BE2C (cell line): Measurements from ENCODE around the gene CYP2A7.
"Not testable (repeated sequence)": the region's sequence is repeated elsewhere in the genome, so short reads cannot be mapped to it uniquely, and the experiment has no call there.

ENCODE experiments used
- DNase-seq: peaks from one replicate; pipeline ENCODE4 v3.0.0-alpha.2; 2020
- H3K27me3 ChIP-seq: fragments of 250-450 bp; sonication (Bioruptor Pico); 2 replicates; pipeline ENCODE4 v1.5.1; 2020; ENCODE audit warnings: mild to moderate bottlenecking
- H3K36me3 ChIP-seq: fragments of 250-450 bp; sonication (Bioruptor Pico); 2 replicates; pipeline ENCODE4 v1.5.1; 2020; ENCODE audit warnings: mild to moderate bottlenecking
- H3K4me1 ChIP-seq: fragments of 250-450 bp; sonication (Bioruptor Pico); 2 replicates; pipeline ENCODE4 v1.5.1; 2020
- H3K4me3 ChIP-seq: 2 replicates; pipeline ENCODE4 v1.5.1; 2011; ENCODE audit warnings: low read depth, low read length
- H3K9me3 ChIP-seq: fragments of 250-450 bp; sonication (Bioruptor Pico); 2 replicates; pipeline ENCODE4 v1.5.1; 2020
- TF ChIP-seq, protein P1 (sequence below): IDR thresholded peaks from 2 replicates; pipeline ENCODE4 v1.5.1; 2012; ENCODE audit warnings: mild to moderate bottlenecking, low read depth, low read length

The CYP2A7 gene

DNA sequence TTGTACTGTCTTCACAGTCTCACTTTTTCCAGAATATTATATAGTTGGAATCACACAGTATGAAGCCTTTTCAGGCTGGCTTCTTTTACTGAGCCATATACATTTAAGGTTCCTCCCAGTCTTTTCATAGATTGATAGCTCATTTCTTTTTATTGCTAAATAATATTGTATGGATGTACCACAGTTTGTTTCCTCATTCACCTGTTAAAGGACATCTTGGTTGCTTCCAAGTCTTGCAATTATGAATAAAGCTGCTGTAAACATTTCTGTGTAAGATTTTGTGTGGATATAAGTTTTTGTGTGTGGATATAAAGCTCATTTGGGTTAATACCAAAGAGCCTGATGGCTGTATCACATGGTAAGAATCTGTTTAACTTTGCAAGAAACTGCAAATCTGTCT, 24.5 kb upstream of the CYP2A7 start:
- Histone ChIP-seq H3K4me3 (no peak overlapping the region), H3K9me3 (no peaks in the 10 kb centered on the region), H3K36me3 (no peaks in the 10 kb centered on the region), H3K4me1 (no peaks in the 10 kb centered on the region), H3K27me3 (peaks cover 8% of the 10 kb centered on the region; the same call in 1 of the 2 replicates)
- TF ChIP-seq, protein P1, sequence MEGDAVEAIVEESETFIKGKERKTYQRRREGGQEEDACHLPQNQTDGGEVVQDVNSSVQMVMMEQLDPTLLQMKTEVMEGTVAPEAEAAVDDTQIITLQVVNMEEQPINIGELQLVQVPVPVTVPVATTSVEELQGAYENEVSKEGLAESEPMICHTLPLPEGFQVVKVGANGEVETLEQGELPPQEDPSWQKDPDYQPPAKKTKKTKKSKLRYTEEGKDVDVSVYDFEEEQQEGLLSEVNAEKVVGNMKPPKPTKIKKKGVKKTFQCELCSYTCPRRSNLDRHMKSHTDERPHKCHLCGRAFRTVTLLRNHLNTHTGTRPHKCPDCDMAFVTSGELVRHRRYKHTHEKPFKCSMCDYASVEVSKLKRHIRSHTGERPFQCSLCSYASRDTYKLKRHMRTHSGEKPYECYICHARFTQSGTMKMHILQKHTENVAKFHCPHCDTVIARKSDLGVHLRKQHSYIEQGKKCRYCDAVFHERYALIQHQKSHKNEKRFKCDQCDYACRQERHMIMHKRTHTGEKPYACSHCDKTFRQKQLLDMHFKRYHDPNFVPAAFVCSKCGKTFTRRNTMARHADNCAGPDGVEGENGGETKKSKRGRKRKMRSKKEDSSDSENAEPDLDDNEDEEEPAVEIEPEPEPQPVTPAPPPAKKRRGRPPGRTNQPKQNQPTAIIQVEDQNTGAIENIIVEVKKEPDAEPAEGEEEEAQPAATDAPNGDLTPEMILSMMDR = no peak
- DNase-seq = no peak

DNA sequence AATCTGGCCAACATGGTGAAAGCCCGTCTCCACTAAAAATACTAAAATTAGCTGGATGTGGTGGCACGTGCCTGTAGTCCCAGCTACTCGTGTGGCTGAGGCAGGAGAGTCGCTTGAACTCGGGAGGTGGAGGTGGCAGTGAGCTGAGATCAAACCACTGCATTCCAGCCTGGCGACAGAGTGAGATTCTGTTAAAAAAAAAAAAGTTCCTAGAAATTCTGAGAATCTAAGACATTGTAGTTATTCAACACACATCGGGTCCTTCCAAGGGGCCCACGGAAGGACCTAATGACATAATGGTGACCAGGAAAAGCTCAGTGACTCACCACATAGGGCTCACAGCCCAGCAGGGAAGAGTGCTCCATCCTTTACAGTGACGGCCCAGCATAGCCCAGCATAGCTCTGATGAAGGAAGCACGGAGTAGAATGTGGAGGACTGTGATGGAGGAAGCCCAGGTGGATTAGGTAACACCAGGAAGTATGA, 22.7 kb upstream of the CYP2A7 start:
- not testable (repeated sequence) for DNase-seq, H3K27me3 ChIP-seq

DNA sequence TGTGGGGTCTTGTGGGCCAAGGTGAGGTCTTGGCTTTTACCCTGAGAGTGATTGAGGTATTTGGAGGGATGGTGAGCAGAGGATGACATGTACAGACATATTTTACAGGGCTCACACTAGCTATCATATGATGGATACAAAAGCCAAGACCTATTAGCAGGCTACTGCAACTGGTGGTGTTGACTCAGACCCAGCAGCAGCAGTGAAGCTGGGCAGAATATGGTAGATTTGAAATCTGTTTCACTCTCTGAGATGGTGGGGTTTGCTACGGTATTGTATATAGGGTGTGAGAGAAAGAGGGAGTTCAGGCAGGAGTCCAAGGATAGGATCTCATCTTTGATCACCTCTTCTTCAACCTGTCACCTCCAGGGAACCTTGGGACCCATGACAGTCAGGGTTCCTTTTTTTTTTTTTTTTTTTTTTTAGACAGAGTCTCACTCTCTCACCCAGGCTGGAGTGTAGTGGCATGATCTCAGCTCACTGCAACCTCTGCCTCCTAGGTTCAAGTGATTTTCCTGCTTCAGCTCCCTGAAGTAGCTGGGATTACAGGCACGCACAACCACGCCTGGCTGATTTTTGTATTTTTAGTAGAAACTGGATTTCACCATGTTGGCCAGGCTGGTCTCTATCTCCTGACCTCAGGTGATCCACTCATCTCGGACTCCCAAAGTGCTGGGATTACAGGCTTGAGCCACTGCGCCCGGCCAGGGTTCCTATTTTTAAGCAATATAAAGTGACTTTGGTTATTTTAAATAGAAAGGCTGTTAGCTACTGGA, 20.1 kb upstream of the CYP2A7 start:
- not testable (repeated sequence) for H3K4me3 ChIP-seq, DNase-seq

More for the DNA sequence above, 22.7 kb upstream of the CYP2A7 start:
- not testable (repeated sequence) for H3K4me1 ChIP-seq, H3K36me3 ChIP-seq, H3K9me3 ChIP-seq, H3K4me3 ChIP-seq

DNA sequence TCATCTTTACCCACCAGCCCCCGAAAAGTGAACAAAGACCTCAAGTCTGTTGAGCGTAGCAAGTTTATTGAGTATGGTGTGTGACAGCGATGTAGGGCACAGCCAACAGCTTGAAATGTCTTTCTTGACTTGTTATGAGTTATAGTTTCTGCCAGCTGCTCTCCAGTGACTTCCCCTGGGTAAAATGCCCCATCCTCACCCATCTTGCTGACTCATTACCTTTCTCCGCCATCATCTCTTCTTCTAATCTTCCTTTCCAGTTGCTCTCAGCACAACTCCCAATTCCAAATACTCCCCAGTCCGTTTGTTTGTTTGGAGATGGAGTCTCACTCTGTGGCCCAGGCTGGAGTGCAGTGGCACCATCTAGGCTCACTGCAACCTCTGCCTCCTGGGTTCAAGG, 18.5 kb upstream of the CYP2A7 start:
- DNase-seq, H3K4me1 ChIP-seq, H3K36me3 ChIP-seq, H3K4me3 ChIP-seq, H3K9me3 ChIP-seq: not testable (repeated sequence)
- H3K27me3 ChIP-seq = peaks cover 12% of the 10 kb centered on the region

More for the DNA sequence above, 20.1 kb upstream of the CYP2A7 start:
- not testable (repeated sequence) for H3K36me3 ChIP-seq, H3K4me1 ChIP-seq, H3K9me3 ChIP-seq, H3K27me3 ChIP-seq

DNA sequence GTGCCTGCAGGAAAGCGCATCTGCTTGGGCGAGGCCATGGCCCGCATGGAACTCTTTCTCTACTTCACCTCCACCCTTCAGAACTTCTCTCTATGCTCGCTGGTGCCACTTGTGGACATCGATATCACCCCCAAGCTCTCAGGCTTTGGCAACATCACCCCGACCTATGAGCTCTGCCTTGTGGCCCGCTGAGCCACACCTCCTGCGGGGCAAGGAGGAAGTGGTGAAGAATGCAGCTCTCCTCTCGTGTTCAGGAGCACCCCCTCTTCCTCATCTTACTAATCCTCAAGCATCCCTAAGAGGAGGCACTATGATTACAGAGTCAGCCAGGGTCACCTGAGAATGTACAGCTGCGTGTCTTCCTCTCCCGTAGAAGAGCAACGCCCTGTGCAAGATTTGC, 17.9 kb upstream of the CYP2A7 start:
- H3K4me1 ChIP-seq, H3K4me3 ChIP-seq, H3K9me3 ChIP-seq, H3K36me3 ChIP-seq, DNase-seq: not testable (repeated sequence)
- peaks cover 17% of the 10 kb centered on the region for H3K27me3 ChIP-seq

DNA sequence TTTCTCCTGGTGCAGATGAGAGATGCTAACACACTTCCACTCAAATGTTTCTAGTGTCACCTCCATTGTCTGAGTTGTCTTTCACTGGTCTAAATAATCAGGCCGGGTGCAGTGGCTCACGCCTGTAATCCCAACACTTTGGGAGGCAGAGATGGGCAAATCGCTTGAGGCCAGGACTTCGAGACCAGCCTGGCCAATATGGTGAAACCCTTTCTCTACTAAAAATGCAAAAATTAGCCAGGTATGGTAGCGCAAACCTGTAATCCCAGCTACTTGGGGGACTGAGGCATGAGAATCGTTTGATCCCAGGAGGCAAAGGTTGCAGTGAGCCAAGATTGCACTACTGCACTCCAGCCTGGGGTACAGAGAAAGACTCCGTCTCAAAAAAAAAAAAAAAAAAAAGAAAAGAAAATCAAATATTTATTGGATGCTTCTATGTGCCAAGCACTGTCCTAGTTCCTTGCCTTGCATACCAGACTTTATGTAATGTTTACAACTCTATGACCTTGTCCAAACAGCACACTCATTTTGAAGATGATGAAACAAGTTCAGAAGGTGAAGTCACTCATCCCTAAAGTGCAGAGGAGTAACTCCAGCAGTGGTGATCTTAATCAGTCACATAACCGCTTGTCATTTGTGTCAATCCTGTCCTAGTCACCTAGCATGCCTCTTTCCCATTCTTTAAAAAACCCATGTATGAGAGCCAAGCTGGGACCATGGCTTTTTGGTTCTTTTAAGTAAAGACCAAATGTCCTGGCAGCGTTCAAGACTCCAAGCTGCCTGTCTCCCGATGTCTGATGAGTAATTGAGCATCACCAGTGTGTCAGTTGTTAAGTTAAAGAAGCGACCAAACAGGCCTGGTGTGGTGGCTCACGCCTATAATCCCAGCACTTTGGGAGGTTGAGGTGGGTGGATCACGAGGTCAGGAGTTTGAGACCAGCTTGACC, 15.1 kb upstream of the CYP2A7 start:
- not testable (repeated sequence) for H3K9me3 ChIP-seq, H3K36me3 ChIP-seq, H3K4me3 ChIP-seq, H3K4me1 ChIP-seq, DNase-seq
- H3K27me3 ChIP-seq = peaks cover 29% of the 10 kb centered on the region

DNA sequence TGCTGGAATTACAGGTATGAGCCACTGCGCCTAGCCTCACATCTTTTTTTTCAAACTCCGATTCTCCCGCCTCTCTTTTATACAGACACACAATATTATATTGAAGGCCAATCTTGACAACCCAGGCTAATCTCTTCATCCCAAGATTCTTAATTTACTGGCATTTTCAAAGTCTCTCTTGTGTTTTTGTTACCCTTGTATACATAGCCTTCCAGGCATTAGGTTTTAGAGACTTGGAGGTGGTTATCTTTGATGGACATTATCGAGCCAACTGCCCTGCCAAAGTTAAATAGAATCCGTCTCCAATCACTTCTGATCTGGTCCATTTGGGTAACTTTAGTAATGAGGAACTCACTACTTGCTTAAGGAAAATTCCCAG, 14.4 kb upstream of the CYP2A7 start:
- H3K36me3 ChIP-seq = no peaks in the 10 kb centered on the region
- peaks cover 26% of the 10 kb centered on the region for H3K27me3 ChIP-seq
- H3K9me3 ChIP-seq = no peaks in the 10 kb centered on the region
- TF ChIP-seq, protein P1 = no peak
- no peak for DNase-seq
- no peak overlapping the region for H3K4me3 ChIP-seq
- no peaks in the 10 kb centered on the region for H3K4me1 ChIP-seq

DNA sequence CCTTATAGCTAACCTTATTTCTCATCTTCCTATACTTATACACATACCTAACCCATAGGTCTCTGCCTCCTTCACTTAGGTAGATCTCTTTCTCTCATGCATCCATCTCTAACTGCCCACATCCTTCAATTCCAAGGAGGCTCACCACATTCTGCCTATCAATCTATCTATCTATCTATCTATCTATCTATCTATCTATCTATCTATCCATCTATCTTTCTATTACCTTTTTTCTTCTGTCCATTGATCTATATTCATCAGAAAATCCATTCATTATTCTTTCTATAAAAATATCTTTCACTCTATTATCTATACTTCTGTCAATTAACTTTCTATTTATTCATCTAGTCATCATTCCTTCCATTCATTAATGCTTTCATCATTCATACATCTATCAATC, 11.1 kb upstream of the CYP2A7 start:
- no peak for DNase-seq
- H3K9me3 ChIP-seq = no peaks in the 10 kb centered on the region
- TF ChIP-seq, protein P1 = no peak
- H3K27me3 ChIP-seq = peaks cover 37% of the 10 kb centered on the region
- no peak overlapping the region for H3K4me3 ChIP-seq
- no peaks in the 10 kb centered on the region for H3K36me3 ChIP-seq
- H3K4me1 ChIP-seq = no peaks in the 10 kb centered on the region
